GM19397 (cell line): Measurements from ENCODE around the gene MT1F.
"Not testable (repeated sequence)": the region's sequence is repeated elsewhere in the genome, so short reads cannot be mapped to it uniquely, and the experiment has no call there.

ENCODE experiments used
- ATAC-seq: cut with Tn5 transposase; IDR thresholded peaks from one replicate; pipeline ENCODE4 v1.9.1; 2021; ENCODE audit warnings: mild to moderate bottlenecking, moderate library complexity; ENCODE audit not compliant: unreplicated experiment

The MT1F gene

DNA sequence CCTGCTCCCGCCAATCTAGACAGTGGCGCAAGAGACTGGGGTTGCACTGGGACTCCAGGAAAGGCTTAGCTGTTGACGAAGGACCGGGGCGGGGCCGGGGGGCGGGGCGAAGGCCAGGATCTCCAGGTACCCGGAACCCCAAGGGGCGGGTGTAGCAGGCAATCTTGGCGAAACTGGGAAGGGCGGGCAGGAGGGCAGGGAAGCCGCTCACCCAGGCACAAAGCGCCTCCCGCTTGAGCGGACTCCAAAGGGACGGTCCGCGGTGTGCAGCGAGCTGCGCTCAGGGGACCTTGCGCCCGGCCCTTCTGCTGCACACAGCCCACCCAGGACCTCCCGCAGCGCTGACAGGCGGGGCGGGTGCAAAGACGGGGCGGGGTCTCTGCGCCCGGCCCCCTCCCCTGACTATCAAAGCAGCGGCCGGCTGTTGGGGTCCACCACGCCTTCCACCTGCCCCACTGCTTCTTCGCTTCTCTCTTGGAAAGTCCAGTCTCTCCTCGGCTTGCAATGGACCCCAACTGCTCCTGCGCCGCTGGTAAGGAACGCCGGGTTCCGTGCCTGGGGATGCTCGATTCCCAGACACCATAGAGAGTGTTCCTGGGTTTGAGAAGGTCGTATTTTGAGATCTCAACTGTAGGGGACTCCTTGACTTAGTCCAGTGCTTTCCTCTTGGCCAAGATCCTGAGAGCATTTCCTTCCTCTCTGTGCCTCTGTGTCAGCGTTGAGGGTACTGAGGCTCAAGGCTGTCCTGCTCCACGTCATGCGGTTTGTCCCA lies at the start of gene MT1F:
MT1F (plus strand) TSS at position 405 of the 772 bp plus-strand sequence; CDS start at position 505, 100 bp downstream.
- ATAC-seq: no peak

DNA sequence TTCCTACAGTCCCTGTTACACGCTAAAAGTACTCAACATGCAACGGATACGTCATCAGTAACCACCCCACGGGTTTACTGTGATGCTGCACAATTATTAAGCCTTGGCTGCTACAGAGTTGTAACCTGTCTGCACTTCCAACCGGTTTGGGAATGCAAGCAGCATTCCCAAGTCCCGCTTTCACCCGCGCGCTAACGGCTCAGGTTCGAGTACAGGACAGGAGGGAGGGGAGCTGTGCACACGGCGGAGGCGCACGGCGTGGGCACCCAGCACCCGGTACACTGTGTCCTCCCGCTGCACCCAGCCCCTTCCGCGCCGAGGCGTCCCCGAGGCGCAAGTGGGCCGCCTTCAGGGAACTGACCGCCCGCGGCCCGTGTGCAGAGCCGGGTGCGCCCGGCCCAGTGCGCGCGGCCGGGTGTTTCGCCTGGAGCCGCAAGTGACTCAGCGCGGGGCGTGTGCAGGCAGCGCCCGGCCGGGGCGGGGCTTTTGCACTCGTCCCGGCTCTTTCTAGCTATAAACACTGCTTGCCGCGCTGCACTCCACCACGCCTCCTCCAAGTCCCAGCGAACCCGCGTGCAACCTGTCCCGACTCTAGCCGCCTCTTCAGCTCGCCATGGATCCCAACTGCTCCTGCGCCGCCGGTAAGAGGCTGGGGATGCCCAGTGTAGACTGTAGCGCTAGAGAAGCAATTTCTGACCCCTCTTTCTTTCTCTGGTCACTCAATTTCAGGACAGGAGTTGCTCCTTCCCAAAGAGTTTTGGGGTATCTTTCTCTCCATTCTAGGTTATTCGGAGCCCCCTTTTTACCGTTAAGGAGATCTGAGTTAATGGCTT lies 49.5 kb upstream of the MT1F start, which contains the start of gene MT2A:
MT2A (plus strand) TSS at position 542 of the 833 bp plus-strand sequence; CDS start at position 614, 72 bp downstream.
- peak; percentile 90 for ATAC-seq

DNA sequence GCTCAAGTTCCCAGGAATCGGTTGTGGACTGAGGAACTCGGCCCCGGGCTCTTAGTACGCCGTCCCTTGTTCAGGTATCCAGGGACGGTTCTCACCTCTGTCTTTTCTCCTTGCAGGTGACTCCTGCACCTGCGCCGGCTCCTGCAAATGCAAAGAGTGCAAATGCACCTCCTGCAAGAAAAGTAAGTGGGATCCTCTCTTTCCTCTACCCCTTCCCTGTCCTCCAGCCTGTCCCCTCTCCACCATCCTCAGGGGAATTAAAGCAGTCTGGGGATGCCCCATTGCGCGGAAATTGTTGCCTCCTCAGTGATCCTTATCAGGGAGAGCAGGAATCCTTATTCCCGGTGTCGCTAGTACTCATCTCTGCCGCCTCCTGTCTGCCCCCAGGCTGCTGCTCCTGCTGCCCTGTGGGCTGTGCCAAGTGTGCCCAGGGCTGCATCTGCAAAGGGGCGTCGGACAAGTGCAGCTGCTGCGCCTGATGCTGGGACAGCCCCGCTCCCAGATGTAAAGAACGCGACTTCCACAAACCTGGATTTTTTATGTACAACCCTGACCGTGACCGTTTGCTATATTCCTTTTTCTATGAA lies 48.8 kb upstream of the MT1F start:
- ATAC-seq: no peak

GRCh38 chr16:56609463-56609921 lies 48.3 kb upstream of the MT1F start:
- ATAC-seq: no peak

- ATAC-seq: no peak
These were observed 47.6 kb upstream of the MT1F start for GRCh38 chr16:56610017-56610608.

DNA sequence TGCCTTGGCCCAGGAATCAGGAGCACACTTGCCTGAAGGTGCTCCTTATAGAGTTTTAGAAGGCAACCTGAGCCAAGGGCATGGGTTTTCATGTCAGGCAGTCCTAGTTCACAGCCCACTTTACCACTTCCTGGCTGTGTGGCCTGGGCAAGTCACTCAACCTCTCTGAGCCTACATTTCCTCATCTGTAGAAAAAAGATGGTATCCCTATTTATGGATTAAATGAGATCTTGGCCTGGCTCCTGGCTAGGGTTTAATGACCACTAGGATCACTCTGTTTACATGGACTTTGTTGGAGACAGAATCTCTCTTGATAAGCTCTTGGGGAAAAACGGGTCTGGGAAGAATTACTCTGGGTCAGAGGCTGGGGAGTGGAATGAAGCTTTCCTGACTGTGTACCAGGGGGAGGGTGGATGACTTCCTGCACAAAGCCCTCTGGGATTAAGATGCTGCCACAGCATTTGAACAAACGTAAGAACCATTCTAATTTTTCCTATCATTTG lies 47.1 kb upstream of the MT1F start:
- ATAC-seq: no peak

- no peak for ATAC-seq
These were observed 46.4 kb upstream of the MT1F start for GRCh38 chr16:56611281-56611833.

- ATAC-seq: no peak
These were observed 44.1 kb upstream of the MT1F start for GRCh38 chr16:56613706-56614105.

DNA sequence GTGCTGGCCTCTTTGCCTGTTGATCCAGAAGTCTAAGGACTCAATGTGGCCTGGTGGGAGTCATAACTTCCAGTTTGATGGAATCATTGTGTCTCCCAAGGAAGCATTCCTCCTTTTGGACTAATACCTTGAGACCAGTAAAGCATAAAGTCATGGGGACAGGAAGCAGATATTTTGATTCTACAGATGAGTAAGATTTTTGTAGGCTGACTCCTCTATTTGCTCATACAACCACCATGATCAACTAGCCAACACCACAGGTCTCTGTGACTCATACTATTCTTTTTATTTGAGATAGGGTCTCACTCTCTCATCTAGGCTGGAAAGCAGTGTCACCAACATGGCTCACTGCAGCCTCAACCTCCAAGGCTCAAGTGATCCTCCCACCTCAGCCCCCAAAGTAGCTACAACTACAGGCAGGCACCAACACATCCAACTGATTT lies 43.2 kb upstream of the MT1F start:
- no peak for ATAC-seq

GRCh38 chr16:56615353-56615752 lies 42.4 kb upstream of the MT1F start:
- ATAC-seq: no peak

DNA sequence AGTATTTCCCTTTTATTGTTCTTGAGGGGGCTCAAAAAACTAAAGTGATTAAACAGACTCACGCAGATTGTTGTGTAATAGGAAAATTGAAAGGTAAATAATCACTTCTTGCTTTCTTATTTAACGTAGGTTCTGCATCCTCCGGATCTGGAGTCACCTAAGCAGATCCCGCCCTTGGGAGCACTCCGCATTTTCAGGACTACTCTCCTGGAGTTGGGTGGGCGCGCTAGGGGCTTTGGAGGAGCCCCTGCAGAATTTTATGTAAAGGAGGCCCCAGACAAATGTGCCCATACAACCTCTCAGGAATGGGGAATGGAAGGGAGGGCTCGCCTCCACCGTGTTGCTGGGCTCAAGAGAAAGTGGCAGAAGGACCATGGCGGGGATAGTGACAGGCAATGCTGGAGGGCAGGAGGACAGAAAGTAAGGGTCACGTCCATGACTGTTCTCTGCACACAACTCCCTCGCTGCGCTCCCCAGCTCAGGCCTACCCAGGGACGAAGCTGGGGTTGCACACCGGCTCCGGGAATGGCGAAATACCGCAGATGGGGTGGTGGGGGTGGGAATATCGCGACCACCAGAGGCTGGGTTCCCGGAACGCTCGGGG lies 41.0 kb upstream of the MT1F start:
- ATAC-seq: no peak

DNA sequence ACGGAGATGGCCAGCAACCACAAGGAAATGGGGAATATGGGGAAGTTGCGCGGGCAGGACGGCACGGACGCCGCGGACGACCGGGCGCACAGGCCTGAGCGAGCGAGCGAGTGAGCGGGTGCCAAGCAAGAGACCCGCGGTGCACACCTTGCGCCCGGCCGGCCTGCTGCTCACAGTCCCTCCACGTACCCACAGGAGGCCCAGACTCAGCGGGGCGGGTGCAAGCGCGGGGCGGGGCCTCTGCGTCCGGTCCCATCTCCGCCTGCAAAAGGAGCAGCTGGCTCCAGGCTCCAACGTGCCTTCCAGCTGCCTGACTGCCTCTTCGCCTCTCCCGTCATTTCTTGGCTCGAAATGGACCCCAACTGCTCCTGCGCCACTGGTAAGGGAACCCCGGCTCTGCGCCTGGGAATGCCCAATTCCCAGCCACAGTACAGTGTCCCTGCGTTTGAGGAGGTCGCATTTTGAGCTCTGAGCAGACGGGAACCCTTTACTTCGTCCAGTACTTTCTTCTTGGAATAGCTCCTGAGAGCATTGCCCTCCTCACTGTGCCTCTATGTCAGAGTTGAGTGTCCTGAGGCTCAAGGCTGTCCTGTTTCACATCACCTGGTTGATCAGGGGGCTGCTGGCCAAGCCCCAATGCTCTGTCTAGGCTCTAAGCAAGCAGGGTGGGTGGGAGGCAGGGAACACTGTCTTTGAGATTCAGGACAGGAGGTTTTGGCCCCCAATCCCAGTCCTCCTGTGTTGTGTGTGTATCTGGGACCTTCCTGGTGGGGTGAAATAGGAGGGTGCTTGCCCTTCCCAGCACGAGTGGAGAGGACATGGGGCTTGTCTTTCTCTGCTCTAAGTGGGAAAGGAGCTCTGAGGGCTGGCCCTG lies 40.3 kb upstream of the MT1F start:
- peak; percentile 57 for ATAC-seq

GRCh38 chr16:56618138-56618537 lies 39.6 kb upstream of the MT1F start:
- no peak for ATAC-seq

DNA sequence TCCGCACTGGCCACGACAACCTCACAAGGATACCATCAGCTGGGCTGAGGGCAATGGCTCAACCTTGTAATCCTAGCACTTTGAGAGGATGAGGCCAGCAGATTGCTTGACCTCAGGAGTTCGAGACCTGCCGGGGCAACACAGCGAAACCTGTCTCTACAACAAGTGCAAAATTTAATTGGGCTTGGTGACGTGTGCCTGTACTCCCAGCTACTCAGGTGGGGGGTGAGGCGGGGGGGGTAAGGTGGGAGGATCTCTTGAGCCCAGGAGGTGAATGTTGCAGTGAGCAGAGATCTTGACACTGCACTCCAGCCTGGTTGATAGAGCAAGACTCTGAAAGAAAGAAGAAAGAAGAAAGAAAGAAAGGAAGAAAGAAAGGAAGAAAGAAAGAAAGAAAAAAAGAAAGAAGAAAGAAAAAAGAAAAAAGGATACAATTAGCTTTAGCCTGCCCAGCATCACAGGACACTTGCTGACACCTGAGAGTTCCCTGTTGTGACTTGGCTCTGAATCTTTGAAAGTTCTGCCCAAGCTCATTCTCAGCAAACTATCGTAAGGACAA lies 37.3 kb upstream of the MT1F start:
- no peak for ATAC-seq

DNA sequence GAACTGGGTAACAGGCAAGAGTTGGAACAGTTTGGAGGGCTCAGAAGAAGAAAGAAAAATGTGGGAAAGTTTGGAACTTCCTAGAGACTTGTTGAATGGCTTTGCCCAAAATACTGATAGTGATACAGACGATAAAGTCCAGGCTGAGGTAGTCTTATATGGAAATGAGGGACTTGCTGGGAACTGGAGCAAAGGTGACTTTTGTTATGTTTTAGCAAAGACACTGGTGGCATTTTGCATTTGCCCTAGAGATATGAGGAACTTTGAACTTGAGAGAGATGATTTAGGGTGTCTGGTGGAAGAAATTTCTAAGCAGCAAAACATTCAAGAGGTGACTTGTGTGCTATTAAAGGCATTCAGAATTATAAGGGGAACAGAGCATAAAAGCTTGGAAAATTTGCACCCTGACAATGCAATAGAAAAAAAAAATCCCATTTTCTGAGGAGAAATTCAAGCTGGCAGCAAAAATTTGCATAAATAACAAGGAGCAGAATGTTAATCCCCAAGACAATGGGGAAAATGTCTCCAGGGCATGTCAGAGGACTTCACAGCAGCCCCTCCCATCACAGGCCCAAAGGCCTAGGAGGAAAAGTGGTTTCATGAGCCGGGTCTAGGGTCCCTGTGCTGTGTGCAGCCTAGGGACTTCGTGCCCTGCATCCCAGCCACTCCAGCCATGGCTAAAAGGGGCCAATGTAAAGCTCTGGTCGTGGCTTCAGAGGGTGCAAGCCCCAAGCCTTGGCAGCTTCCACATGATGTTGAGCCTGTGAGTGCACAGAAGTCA lies 35.9 kb upstream of the MT1F start:
- not testable (repeated sequence) for ATAC-seq

DNA sequence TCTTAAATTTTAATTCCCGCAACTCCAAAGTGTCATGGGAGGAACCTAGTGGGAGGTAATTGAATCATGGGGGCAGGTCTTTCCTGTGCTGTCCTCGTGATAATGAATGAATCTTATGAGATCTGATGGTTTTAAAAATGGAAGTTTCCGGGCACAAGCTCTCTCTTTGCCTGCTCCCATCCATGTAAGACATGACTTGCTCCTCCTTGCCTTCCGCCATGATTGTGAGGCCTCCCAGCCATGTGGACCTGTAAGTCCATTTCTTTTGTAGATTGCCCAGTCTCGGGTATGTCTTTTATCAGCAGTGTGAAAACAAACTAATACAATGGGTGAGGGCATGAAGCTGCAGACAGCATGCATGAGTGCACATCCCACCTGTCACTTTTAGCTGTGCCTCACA lies 34.6 kb upstream of the MT1F start:
- ATAC-seq: not testable (repeated sequence)

DNA sequence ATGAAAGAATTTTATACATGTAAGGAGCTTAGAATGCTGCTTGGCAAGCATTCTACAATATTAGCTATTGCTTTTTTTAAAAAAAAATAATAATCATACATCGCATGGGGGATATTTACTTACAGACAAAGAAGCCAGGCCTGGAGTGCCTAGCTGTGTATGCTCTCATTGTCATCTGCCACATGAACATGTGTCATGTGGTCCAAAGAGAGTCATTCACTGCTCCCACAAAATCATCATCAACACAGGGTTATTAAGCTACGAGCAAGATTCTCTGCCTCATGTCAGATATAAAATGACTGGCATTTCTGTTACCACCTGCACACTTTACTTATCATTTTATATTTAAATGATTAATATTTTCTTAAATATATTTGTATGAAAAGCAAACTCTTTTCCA lies 34.1 kb upstream of the MT1F start:
- no peak for ATAC-seq
